Articular chondrocyte of knee joint (primary cell): ENCODE results near the gene CCL8. TPM values are rescaled to one million over a fixed set of nuclear protein-coding genes. Genes with fewer than 3 reads are reported as not detected.

ENCODE experiments used
- total RNA-seq: library from RNA; depleted of rRNA; stranded (reverse); fragments of >200 nt; gene quantifications from 2 replicates; pipeline ENCODE4 v1.2.3, GENCODE V29; 2012

The CCL8 gene
- total RNA-seq: 0.97 and 1.2 TPM in 2 replicates

GRCh38 chr17:34319039-34319483 lies at the start of gene CCL8:
CCL8 (plus strand) TSS chr17:34319435; CDS start chr17:34319502, 67 bp downstream.

GRCh38 chr17:34269969-34270368 lies 49.3 kb upstream of the CCL8 start, which contains the start of gene CCL7:
CCL7 (plus strand) TSS chr17:34270221; CDS start chr17:34270291, 70 bp downstream.

GRCh38 chr17:34285286-34285792 lies 33.9 kb upstream of the CCL8 start, which contains the start of gene CCL11:
CCL11 (plus strand) TSS chr17:34285742; CDS start chr17:34285809, 67 bp downstream.

DNA sequence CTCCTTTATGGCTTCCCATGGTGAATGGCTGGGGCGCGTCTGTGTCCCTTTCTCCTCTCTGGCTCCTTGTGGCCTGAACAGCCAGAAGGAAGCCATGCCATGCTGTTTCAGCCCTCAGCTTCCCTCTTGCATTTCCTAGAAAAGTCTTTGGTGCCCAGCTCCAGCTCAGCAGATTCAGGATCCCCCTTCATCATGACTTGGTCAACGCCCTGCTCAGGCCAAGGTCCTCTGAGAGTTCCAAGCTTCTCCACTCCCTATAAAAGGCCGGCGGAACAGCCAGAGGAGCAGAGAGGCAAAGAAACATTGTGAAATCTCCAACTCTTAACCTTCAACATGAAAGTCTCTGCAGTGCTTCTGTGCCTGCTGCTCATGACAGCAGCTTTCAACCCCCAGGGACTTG lies 37.0 kb downstream of the CCL8 start, which contains the start of gene CCL13:
Gene CCL13 (plus strand): TSS at position 287 of the 400 bp plus-strand sequence. CDS start 47 bp downstream, at position 334.

GRCh38 chr17:34363183-34363661 lies 44.0 kb downstream of the CCL8 start, which contains the start of gene CCL1:
CCL1 (minus strand) TSS chr17:34363233; CDS start chr17:34363161, 72 bp downstream.

Other genes with a start within 250 kb of the CCL8 start
- gene CCL2, start 64.2 kb upstream of the CCL8 start, total RNA-seq: 151 and 185 TPM in 2 replicates
- gene CCL7, start 49.2 kb upstream of the CCL8 start, total RNA-seq: 3.9 and 6.0 TPM in 2 replicates
- gene CCL11, start 33.7 kb upstream of the CCL8 start, total RNA-seq: not detected in 2 replicates
- gene CCL13, start 37.0 kb downstream of the CCL8 start, total RNA-seq: 0.32 TPM in 1 of 2 replicates, not detected in the other
- not detected in 2 replicates for gene CCL1, start 43.8 kb downstream of the CCL8 start, total RNA-seq